H1 (cell line): ENCODE results near the gene SEMA3F. TPM values are rescaled to one million over a fixed set of nuclear protein-coding genes. Genes with fewer than 3 reads are reported as not detected.
A peak's percentile ranks its signal among the peaks of the same experiment; 100 is the strongest.

Experiments used
- CTCF ChIA-PET: fragments of 300-600 bp; sonication (Branson Sonifier 250); formaldehyde crosslinking; loops from one replicate; lab custom pipeline; 2021; ENCODE audit not compliant: partially characterized antibody; lab: Charles Lee
- POLR2A ChIA-PET: fragments of 300-600 bp; sonication (Branson Sonifier 250); formaldehyde crosslinking; loops from one replicate; lab custom pipeline; 2021; ENCODE audit warnings: inconsistent platforms; ENCODE audit not compliant: partially characterized antibody; lab: Charles Lee
- DNase-seq, 2 experiments: peaks; one replicate each; pipeline versions ENCODE4 v3.0.0 to v3.0.0-alpha.2; 2010 to 2022; ENCODE audit warnings: low spot score in 2 of 2, low read depth in 1 of 2, mixed read lengths in 1 of 2
- FAIRE-seq: peaks from 2 replicates; lab custom pipeline; 2011; peaks lifted over from hg19 to GRCh38; lab: Jason Lieb, UNC
- H2AFZ ChIP-seq: 2 replicates; pipeline ENCODE4 v1.8.1; 2012; ENCODE audit warnings: low read length, inconsistent platforms
- H2AK5ac ChIP-seq: 2 replicates; pipeline ENCODE4 v1.6.1; 2013; ENCODE audit warnings: low read depth, low read length
- H2BK120ac ChIP-seq: replicated peaks from 2 replicates; pipeline ENCODE3; 2013; ENCODE audit warnings: low read depth, low read length, inconsistent platforms
- H2BK12ac ChIP-seq: 2 replicates; pipeline ENCODE4 v1.6.1; 2013; ENCODE audit warnings: low read depth, low read length
- H2BK15ac ChIP-seq: 2 replicates; pipeline ENCODE4 v1.6.1; 2013; ENCODE audit warnings: low read length
- H2BK20ac ChIP-seq: 2 replicates; pipeline ENCODE4 v1.6.1; 2013; ENCODE audit warnings: low read length
- H2BK5ac ChIP-seq: 2 replicates; pipeline ENCODE4 v1.6.1; 2013; ENCODE audit warnings: low read depth, low read length
- H3K14ac ChIP-seq: 2 replicates; pipeline ENCODE4 v1.6.1; 2013; ENCODE audit warnings: inconsistent platforms; ENCODE audit not compliant: insufficient read length
- H3K18ac ChIP-seq: 2 replicates; pipeline ENCODE4 v1.6.1; 2013; ENCODE audit warnings: low read length; ENCODE audit errors: extremely low read depth
- H3K23ac ChIP-seq: 2 replicates; pipeline ENCODE4 v1.6.1; 2013; ENCODE audit warnings: inconsistent platforms; ENCODE audit not compliant: insufficient read length
- H3K23me2 ChIP-seq: 2 replicates; pipeline ENCODE4 v1.6.1; 2013; ENCODE audit warnings: low read depth, low read length
- H3K27ac ChIP-seq: 2 replicates; pipeline ENCODE4 v1.6.1; 2011; ENCODE audit warnings: low read depth, low read length, inconsistent platforms
- H3K27me3 ChIP-seq, 4 experiments: replicated peaks in 1 of 4; 1 replicate in 1 of 4; 2 replicates in 3 of 4; pipeline versions ENCODE4 v1.6.1 to v1.8.1; 2011 to 2013; ENCODE audit warnings: low read length in 3 of 4, mild to moderate bottlenecking in 3 of 4, inconsistent platforms in 2 of 4, mixed read lengths in 2 of 4, moderate library complexity in 1 of 4; ENCODE audit not compliant: control insufficient read depth in 3 of 4, insufficient read depth in 3 of 4; ENCODE audit errors: extremely low read depth in 1 of 4
- H3K36me3 ChIP-seq, 4 experiments: 2 replicates each; pipeline versions ENCODE4 v1.6.1 to v1.8.1; 2011 to 2013; ENCODE audit warnings: mild to moderate bottlenecking in 4 of 4, low read length in 3 of 4, moderate library complexity in 2 of 4, control low read depth in 1 of 4, inconsistent platforms in 1 of 4; ENCODE audit not compliant: insufficient read depth in 4 of 4, control insufficient read depth in 2 of 4
- H3K4ac ChIP-seq: replicated peaks from 2 replicates; pipeline ENCODE3; 2013; ENCODE audit warnings: low read length, low read depth, mixed read lengths, inconsistent platforms; ENCODE audit not compliant: insufficient read length
- H3K4me1 ChIP-seq, 4 experiments: replicated peaks in 1 of 4; 1 replicate in 1 of 4; 2 replicates in 3 of 4; pipeline versions ENCODE4 v1.6.1 to v1.8.1; 2011 to 2013; ENCODE audit warnings: low read length in 3 of 4, inconsistent platforms in 2 of 4, mixed read lengths in 1 of 4; ENCODE audit not compliant: insufficient read depth in 4 of 4, control insufficient read depth in 3 of 4
- H3K4me2 ChIP-seq, 2 experiments: 2 replicates each; pipeline versions ENCODE4 v1.6.1 to v1.8.1; 2011 to 2013; ENCODE audit warnings: low read depth in 2 of 2, low read length in 2 of 2, control low read depth in 1 of 2, inconsistent platforms in 1 of 2, mild to moderate bottlenecking in 1 of 2; ENCODE audit not compliant: insufficient read depth in 1 of 2
- H3K4me3 ChIP-seq, 4 experiments: fragments of 200-600, 300-600 bp in 1 of 4; sonication (generic), shearing (Covaris generic), sonication (Bioruptor Twin) in 1 of 4; 2 replicates each; pipeline versions ENCODE4 v1.5.1 to v1.8.1; 2011 to 2016; ENCODE audit warnings: low read length in 4 of 4, low read depth in 3 of 4, control low read depth in 2 of 4, inconsistent platforms in 2 of 4, mild to moderate bottlenecking in 2 of 4, mixed read lengths in 1 of 4, moderate library complexity in 1 of 4; ENCODE audit not compliant: insufficient read depth in 2 of 4; ENCODE audit errors: extremely low read depth in 1 of 4
- H3K56ac ChIP-seq: replicated peaks from 2 replicates; pipeline ENCODE3; 2013; ENCODE audit warnings: low read depth, mild to moderate bottlenecking, mixed read lengths, low read length, inconsistent platforms; ENCODE audit not compliant: insufficient read length
- H3K79me1 ChIP-seq: 2 replicates; pipeline ENCODE4 v1.6.1; 2013; ENCODE audit warnings: low read depth, low read length, control low read depth
- H3K79me2 ChIP-seq, 2 experiments: 2 replicates each; pipeline versions ENCODE4 v1.6.1 to v1.8.1; 2012 to 2013; ENCODE audit warnings: low read length in 2 of 2, mild to moderate bottlenecking in 2 of 2, inconsistent platforms in 1 of 2; ENCODE audit not compliant: insufficient read depth in 2 of 2, control insufficient read depth in 1 of 2
- H3K9ac ChIP-seq, 4 experiments: replicated peaks in 1 of 4; 1 replicate in 1 of 4; 2 replicates in 3 of 4; pipeline versions ENCODE4 v1.6.1 to v1.8.1; 2011 to 2013; ENCODE audit warnings: low read depth in 3 of 4, low read length in 3 of 4, control low read depth in 2 of 4, mild to moderate bottlenecking in 2 of 4, moderate library complexity in 2 of 4, inconsistent platforms in 1 of 4; ENCODE audit errors: extremely low read depth in 1 of 4
- H3K9me3 ChIP-seq, 2 experiments: 2 replicates each; pipeline versions ENCODE4 v1.6.1 to v1.8.1; 2012 to 2013; ENCODE audit warnings: mild to moderate bottlenecking in 2 of 2, moderate library complexity in 2 of 2, control low read depth in 1 of 2, inconsistent platforms in 1 of 2, low read depth in 1 of 2, low read length in 1 of 2, mixed read lengths in 1 of 2; ENCODE audit not compliant: insufficient read depth in 2 of 2
- H4K20me1 ChIP-seq, 2 experiments: replicated peaks in 1 of 2; 2 replicates each; pipeline versions ENCODE3 to v1.8.1; 2011 to 2013; ENCODE audit warnings: inconsistent platforms in 2 of 2, low read length in 2 of 2, mild to moderate bottlenecking in 1 of 2; ENCODE audit not compliant: insufficient read depth in 2 of 2, control insufficient read depth in 1 of 2
- H4K5ac ChIP-seq: 2 replicates; pipeline ENCODE4 v1.6.1; 2013; ENCODE audit warnings: low read length, low read depth, mixed read lengths, inconsistent platforms; ENCODE audit not compliant: insufficient read length
- H4K8ac ChIP-seq: 2 replicates; pipeline ENCODE4 v1.8.0; 2013; ENCODE audit warnings: mild to moderate bottlenecking, moderate library complexity, low read length, inconsistent platforms; ENCODE audit not compliant: insufficient read depth; ENCODE audit errors: extremely low read depth
- H4K91ac ChIP-seq: replicated peaks from 2 replicates; pipeline ENCODE3; 2013; ENCODE audit warnings: low read length, mixed read lengths, inconsistent platforms; ENCODE audit not compliant: insufficient read length
- CTBP2 ChIP-seq: IDR thresholded peaks from 2 replicates; pipeline ENCODE4 v1.7.0; 2011; ENCODE audit warnings: borderline replicate concordance, mild to moderate bottlenecking, moderate library complexity, mixed read lengths, low read length; ENCODE audit not compliant: insufficient read depth, insufficient read length
- GTF2F1 ChIP-seq: IDR thresholded peaks from 2 replicates; pipeline ENCODE4 v1.6.1; 2012; ENCODE audit warnings: low read depth, low read length, improper control_type of control experiment, borderline replicate concordance
- NRF1 ChIP-seq: IDR thresholded peaks from 2 replicates; pipeline ENCODE4 v1.6.1; 2011; ENCODE audit warnings: mild to moderate bottlenecking, low read depth, low read length, improper control_type of control experiment
- RAD21 ChIP-seq, 2 experiments: IDR thresholded peaks in 1 of 2; conservative IDR thresholded peaks in 1 of 2; 2 replicates each; pipeline ENCODE4 v1.6.1; 2011; ENCODE audit warnings: low read depth in 2 of 2, low read length in 2 of 2, improper control_type of control experiment in 1 of 2, inconsistent platforms in 1 of 2, mild to moderate bottlenecking in 1 of 2, moderate library complexity in 1 of 2
- RXRA ChIP-seq: IDR thresholded peaks from 2 replicates; pipeline ENCODE4 v1.6.1; 2011; ENCODE audit warnings: low read depth, mild to moderate bottlenecking, low read length, moderate library complexity; ENCODE audit not compliant: insufficient read depth
- SRF ChIP-seq: IDR thresholded peaks from 2 replicates; pipeline ENCODE4 v1.6.1; 2011; ENCODE audit warnings: mild to moderate bottlenecking, low read depth, low read length, moderate library complexity
- ZNF274 ChIP-seq: IDR thresholded peaks from 2 replicates; pipeline ENCODE4 v1.7.0; 2012; ENCODE audit warnings: low read length, borderline replicate concordance; ENCODE audit errors: extremely low read depth
- WGBS, 2 experiments: shearing (Covaris generic) in 1 of 2; methylation state at CpG; one replicate each; pipeline versions ENCODE4 v1.1.6 to v1.1.7; 2013 to 2015; ENCODE audit warnings: low lambda C conversion rate in 2 of 2, mixed read lengths in 2 of 2, inconsistent platforms in 1 of 2, low coverage in 1 of 2, missing lambda C conversion rate in 1 of 2; ENCODE audit not compliant: insufficient replicate concordance in 2 of 2, insufficient coverage in 1 of 2, insufficient read length in 1 of 2; ENCODE audit errors: extremely low coverage in 1 of 2, missing lambda C conversion rate in 1 of 2; 5-methylcytosine and 5-hydroxymethylcytosine counted together
- polyA plus RNA-seq, 7 experiments: library from polyadenylated mRNA; depleted of rRNA in 3 of 7; stranded (reverse) in 5 of 7; unstranded in 2 of 7; fragments of >200 nt in 5 of 7; fragments of 200-250 nt in 2 of 7; gene quantifications; 1 replicate in 5 of 7; 2 replicates in 1 of 7; 4 replicates in 1 of 7; pipeline versions ENCODE4 v1.2.1 to v1.2.3, GENCODE V29; 2011 to 2013; ENCODE audit warnings: missing spikeins in 2 of 7, mixed read lengths in 2 of 7
- total RNA-seq: library from RNA; stranded (reverse); fragmentation: NEBNext Ultra II Directional; extraction: Animal tissue kit (Norgen Biotek cat#: 25700); gene quantifications from 2 replicates; pipeline ENCODE4 v1.2.1, GENCODE V29; 2021
- TF ChIP-seq, protein P1 (sequence below): IDR thresholded peaks from 2 replicates; pipeline ENCODE4 v1.6.1; 2011; ENCODE audit warnings: low read length, improper control_type of control experiment

The SEMA3F gene
- total and polyA plus RNA-seq, 2 of the 8 experiments (the other 6 are each of a cell fraction or from before 2014, with no cell fraction given): 20.3 to 37.0 TPM

DNA sequence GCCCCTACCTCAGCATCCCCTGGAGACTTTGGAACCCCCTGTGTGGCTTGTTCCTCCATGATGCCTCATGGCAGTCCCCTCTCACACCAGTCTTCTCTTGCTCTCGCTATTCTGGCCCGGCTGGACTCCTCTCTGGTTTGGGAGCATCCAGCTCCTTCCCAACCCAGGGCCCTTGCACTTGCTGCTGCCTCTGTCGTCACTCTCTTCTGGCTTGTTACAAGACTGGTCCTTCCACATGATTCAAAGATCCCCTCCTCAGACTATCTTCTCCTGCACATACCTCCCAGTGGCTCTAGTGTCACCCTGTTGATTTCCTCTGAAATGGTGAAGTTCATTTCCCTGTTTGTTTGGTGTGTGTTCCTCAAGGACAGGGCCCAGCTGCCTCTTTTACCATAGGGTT is 74.4 kb downstream of the SEMA3F start:
- Histone ChIP-seq H3K4me1 (peaks cover 0 to 20% (median 8%) of the 10 kb centered on the region in 4 experiments; a peak in 6 of 7 replicates), H2AFZ (no peak overlapping the region), H2BK20ac (no peak overlapping the region), H3K36me3 (no peaks in the 10 kb centered on the region), H2BK12ac (no peak overlapping the region), H3K4ac (no peak overlapping the region), H3K4me3 (no peak overlapping the region), H2BK5ac (0 out of 2 replicates have a peak overlapping the region, but pooled peaks have one; percentile 46), H2BK15ac (no peak overlapping the region), H3K9me3 (no peaks in the 10 kb centered on the region), H3K27me3 (peaks cover 0 to 3% (median 1%) of the 10 kb centered on the region in 4 experiments; a peak in 4 of 7 replicates), H3K4me2 (no peak overlapping the region; a peak in 1 of 4 replicates), H4K20me1 (peaks cover 0 to 3% of the 10 kb centered on the region in 2 experiments), H3K14ac (no peak overlapping the region), H3K56ac (no peak overlapping the region), H2AK5ac (no peak overlapping the region; the same call in 1 of the 2 replicates), H4K8ac (no peak overlapping the region), H4K5ac (no peak overlapping the region), H3K9ac (no peak overlapping the region), H3K27ac (no peak overlapping the region), H3K23ac (no peak overlapping the region), H2BK120ac (no peak overlapping the region), H3K79me1 (no peaks in the 10 kb centered on the region), H3K79me2 (no peaks in the 10 kb centered on the region), H3K23me2 (peaks cover 13% of the 10 kb centered on the region; the same call in 1 of the 2 replicates), H3K18ac (no peak overlapping the region; the same call in 1 of the 2 replicates), H4K91ac (no peak overlapping the region)
- WGBS, 2 experiments: 85% methylated on average over 3 of the region's 3 CpGs; no CpG with 5 or more reads in 1 of the 2 experiments
- CTCF ChIA-PET: interaction anchor here (1.0 to 48.1 kb wide), 6 partner anchors 12 to 107 kb away, joined by 4 to 2149 read pairs (median 320); partner anchors contain the start of genes GNAI2, GNAT1, LSMEM2 and SEMA3B
- DNase-seq (no peak), FAIRE-seq (no peak)
- POLR2A ChIA-PET: interaction anchor here (1.0 to 6.5 kb wide), 9 partner anchors 8 to 35 kb away, joined by 3 to 41 read pairs (median 11); partner anchors contain the start of gene GNAI2
- TF ChIP-seq CTBP2: no peak
- no peak for TF ChIP-seq NRF1
- TF ChIP-seq, protein P1, sequence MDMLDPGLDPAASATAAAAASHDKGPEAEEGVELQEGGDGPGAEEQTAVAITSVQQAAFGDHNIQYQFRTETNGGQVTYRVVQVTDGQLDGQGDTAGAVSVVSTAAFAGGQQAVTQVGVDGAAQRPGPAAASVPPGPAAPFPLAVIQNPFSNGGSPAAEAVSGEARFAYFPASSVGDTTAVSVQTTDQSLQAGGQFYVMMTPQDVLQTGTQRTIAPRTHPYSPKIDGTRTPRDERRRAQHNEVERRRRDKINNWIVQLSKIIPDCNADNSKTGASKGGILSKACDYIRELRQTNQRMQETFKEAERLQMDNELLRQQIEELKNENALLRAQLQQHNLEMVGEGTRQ: no peak
- no peak for TF ChIP-seq RAD21 (IDR thresholded peaks at IDR 0.05 in 1 of 2, conservative IDR thresholded peaks at IDR 0.05 in 1 of 2; ENCODE audit: low read depth in 2 of 2, low read length in 2 of 2)
- no peak for TF ChIP-seq GTF2F1
- no peak for TF ChIP-seq SRF
- no peak for TF ChIP-seq RXRA
- TF ChIP-seq ZNF274: no peak
